NCI-H1436 treated with DMSO at 0.1 percent for 48 hours (cell line): ENCODE data around the gene CRTAP.
"Not testable (repeated sequence)": the region's sequence is repeated elsewhere in the genome, so short reads cannot be mapped to it uniquely, and the experiment has no call there.

Experiments
- DNase-seq: peaks from one replicate; lab custom pipeline; 2025; lab: John Stamatoyannopoulos, UW

The CRTAP gene

DNA sequence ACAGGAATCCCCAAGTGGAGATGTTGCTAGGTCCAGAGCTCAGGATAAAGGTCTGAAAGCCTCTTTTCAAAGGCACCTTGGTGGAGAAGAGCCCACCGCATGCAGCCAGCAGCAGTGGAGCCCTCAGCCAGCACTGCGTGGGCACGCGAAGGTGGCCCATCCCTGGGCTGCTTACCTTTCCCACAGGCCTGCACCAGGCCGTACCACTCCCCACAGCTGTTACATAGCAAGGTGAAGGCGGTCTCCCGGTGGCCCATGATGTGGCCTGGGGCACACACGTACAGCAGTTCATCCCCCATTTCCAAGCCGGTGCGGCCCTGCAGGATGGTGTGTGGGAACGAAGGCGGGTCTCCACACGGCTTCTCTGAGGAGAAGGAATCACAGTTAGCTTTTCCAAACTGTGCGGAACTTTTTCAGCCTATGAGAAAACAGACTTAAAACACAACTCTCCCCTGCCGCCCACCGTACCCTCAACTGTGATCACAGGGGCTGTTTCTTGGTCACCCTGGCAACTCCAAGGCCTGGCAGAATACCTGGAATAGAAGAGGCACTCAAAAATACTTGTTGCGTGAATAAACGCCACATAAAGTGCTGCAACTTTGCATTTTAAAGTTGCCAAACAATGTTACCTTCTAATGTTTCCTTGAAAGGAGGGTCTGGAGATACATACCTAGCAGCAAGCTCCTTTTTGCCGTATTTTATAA is 61.0 kb downstream of the CRTAP start:
- no peak for DNase-seq

- no peak for DNase-seq
These were observed 65.3 kb downstream of the CRTAP start for GRCh38 chr3:33179132-33179531.

DNA sequence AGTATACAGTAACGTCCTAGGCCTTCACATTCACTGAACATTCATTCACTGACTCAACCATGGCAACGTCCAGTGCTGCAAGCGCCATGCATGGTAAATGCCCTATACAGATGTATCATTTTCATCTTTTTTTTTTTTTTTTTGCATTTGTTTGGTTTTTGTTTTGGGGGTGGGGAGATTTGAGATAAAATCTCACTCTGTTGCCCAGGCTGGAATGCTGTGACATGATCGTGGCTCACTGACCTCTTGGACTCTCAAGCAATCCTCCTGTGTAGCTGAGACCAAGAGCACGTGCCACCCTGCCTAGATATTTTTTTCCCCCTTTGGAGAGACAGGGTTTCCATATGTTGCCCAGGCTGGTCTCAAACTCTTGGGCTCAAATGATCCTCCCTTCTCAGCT is 67.4 kb downstream of the CRTAP start:
- DNase-seq: no peak

- DNase-seq: not testable (repeated sequence)
These were observed 67.8 kb downstream of the CRTAP start for GRCh38 chr3:33181641-33182040.

DNA sequence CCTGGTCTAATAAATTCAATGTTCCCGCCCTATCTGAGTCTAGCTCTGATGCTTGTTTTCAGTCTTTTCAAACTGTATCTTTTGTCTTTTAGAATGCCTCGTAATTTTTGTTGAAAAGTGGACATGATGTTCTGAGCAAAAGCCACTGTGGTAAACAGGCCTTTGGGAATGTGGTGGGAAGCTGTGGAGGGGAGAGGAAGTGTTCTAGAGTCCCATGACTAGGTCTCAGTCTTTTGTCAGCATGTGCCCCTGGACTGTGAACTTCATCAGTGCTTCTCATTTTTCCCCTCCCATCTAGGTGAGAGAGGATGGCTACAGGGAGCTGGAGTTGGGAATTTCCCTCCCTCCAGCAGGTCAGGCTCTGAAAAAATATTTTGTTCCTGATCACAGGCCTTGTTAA is 71.0 kb downstream of the CRTAP start:
- DNase-seq: no peak

- DNase-seq: no peak
These were observed 72.9 kb downstream of the CRTAP start for GRCh38 chr3:33186524-33187367.

GRCh38 chr3:33187368-33187634 is 73.5 kb downstream of the CRTAP start:
- no peak for DNase-seq

GRCh38 chr3:33194303-33194702 is 80.5 kb downstream of the CRTAP start:
- no peak for DNase-seq

GRCh38 chr3:33196538-33196937 is 82.7 kb downstream of the CRTAP start:
- DNase-seq: no peak
